ENCODE data around the gene SNRNP35. TPM values are rescaled to one million over a fixed set of nuclear protein-coding genes. Genes with fewer than 3 reads are reported as not detected.

Gene SNRNP35
- total and polyA plus RNA-seq, 2 experiments from 2014 or later = 13.6 to 25.7 TPM

DNA sequence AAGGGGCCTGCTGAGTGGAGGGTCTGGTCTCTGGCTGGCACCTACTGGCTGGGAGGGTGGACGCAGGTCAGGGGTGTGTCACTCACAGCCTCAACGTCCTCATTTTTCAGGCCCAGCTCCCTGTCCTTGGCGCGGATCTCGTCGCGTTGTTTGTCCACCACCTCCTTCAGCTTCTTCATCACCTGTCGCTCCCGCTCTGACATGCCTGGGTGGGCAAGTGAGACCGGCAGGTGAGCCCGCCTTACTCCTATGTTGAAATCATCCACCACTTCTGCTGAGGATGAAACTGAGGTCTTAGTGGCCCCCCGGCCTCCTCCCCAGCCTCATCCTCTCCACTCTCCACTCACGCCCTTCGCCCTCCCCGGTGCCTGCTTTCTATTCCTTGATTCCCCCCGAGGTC is 41.4 kb downstream of the SNRNP35 start:
- Histone ChIP-seq H3K4me1 (ENCODE audit: insufficient read depth) (no peaks in the 10 kb centered on the region), H3K4me3 (no peak overlapping the region), H3K27ac (no peak overlapping the region), H2AFZ (no peak overlapping the region), H3K36me3 (replicated peaks; ENCODE audit: insufficient read depth, low read depth) (no peaks in the 10 kb centered on the region), H3K4me2 (no peak overlapping the region), H3K79me2 (no peaks in the 10 kb centered on the region), H4K20me1 (ENCODE audit: insufficient read depth, poor library complexity, severe bottlenecking) (no peaks in the 10 kb centered on the region), H3K9me3 (ENCODE audit: low read depth) (no peaks in the 10 kb centered on the region), H3K27me3 (no peaks in the 10 kb centered on the region), H3K9me2 (replicated peaks; ENCODE audit: insufficient read depth) (no peaks in the 10 kb centered on the region)
- WGBS (ENCODE audit: low lambda C conversion rate, missing lambda C conversion rate) = 95% methylated on average over 16 of the region's 16 CpGs
- no peak for TF ChIP-seq EZH2 (IDR thresholded peaks at IDR 0.05; ENCODE audit: borderline replicate concordance)
- TF ChIP-seq, protein P1, sequence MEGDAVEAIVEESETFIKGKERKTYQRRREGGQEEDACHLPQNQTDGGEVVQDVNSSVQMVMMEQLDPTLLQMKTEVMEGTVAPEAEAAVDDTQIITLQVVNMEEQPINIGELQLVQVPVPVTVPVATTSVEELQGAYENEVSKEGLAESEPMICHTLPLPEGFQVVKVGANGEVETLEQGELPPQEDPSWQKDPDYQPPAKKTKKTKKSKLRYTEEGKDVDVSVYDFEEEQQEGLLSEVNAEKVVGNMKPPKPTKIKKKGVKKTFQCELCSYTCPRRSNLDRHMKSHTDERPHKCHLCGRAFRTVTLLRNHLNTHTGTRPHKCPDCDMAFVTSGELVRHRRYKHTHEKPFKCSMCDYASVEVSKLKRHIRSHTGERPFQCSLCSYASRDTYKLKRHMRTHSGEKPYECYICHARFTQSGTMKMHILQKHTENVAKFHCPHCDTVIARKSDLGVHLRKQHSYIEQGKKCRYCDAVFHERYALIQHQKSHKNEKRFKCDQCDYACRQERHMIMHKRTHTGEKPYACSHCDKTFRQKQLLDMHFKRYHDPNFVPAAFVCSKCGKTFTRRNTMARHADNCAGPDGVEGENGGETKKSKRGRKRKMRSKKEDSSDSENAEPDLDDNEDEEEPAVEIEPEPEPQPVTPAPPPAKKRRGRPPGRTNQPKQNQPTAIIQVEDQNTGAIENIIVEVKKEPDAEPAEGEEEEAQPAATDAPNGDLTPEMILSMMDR (IDR thresholded peaks at IDR 0.05; ENCODE audit: poor library complexity) = no peak
- DNase-seq (ENCODE audit: low spot score) = no peak

DNA sequence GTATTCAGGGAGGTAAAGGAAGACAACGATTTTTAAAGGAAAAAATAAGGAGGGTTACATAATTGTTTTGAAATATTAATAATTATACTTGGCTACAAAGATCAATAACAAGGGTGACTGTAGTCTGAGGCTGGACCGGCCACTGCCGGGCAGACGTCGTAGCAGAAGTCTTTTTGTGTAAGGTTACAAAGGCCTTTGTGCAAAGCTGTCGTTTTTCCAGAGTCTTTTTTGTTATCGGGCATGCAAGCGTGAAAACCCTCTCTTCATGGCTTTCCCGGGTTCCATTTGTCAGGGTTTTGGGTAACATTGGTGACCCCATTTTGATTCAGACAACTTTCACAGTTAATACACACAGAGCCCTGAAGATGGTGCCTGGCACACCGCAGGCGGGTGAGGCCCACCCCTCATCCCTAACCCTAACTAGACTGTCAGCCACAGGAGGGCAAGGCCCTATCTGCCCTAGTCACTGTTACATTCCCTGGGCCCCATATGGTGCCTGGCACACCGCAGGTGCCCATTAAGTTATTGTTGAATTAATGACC is 44.3 kb downstream of the SNRNP35 start:
- Histone ChIP-seq H3K9me3 (ENCODE audit: low read depth) (no peaks in the 10 kb centered on the region), H3K27me3 (no peaks in the 10 kb centered on the region), H3K4me1 (ENCODE audit: insufficient read depth) (no peaks in the 10 kb centered on the region), H3K4me2 (no peak overlapping the region), H2AFZ (no peak overlapping the region), H4K20me1 (ENCODE audit: insufficient read depth, poor library complexity, severe bottlenecking) (no peaks in the 10 kb centered on the region), H3K4me3 (no peak overlapping the region), H3K36me3 (replicated peaks; ENCODE audit: insufficient read depth, low read depth) (no peaks in the 10 kb centered on the region), H3K27ac (no peak overlapping the region), H3K79me2 (no peaks in the 10 kb centered on the region), H3K9me2 (replicated peaks; ENCODE audit: insufficient read depth) (no peaks in the 10 kb centered on the region)
- WGBS (ENCODE audit: low lambda C conversion rate, missing lambda C conversion rate) = 96% methylated on average over 12 of the region's 12 CpGs
- no peak for DNase-seq (ENCODE audit: low spot score)
- no peak for TF ChIP-seq EZH2 (IDR thresholded peaks at IDR 0.05; ENCODE audit: borderline replicate concordance)
- TF ChIP-seq, protein P1 (IDR thresholded peaks at IDR 0.05; ENCODE audit: poor library complexity) = no peak
- TF ChIP-seq EZH2phosphoT487 (IDR thresholded peaks at IDR 0.05; ENCODE audit: low read depth, severe bottlenecking, unreplicated experiment) = no peak

DNA sequence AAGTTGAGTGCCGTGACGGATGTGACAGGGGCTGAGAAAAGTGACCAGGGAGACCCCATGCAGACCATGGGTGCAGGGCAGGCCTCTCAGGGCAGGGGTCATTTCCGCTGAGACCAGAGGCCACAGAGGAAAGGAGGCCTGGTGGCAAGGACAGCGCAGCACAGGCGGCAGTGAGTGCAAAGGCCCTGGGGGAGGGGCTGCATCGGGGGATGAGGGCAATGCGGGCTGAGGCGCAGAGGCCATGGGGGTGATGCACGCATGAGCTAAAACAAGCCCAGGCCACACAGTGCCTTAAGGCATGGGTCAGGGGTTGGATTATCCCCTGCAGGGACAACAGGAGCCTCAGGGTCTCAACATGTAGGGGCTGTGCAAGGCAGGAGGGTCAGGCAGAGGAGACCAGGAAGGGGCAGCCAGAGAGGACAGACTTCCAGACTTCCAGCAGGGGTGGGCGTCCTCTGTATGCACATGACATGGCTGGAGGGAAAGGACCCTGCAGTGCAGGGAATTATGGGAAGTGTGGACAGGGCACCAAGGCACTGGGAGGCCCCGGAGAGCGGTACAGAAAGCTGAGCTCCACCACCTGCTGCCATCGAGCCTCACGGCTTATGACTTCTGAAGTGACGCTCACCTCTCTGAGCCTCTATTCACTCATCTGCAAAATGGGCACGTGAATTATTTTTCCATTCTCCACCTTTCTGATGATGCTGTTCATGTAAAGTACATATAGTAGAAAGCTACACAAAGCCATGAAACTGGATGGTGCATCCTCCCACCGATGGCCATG is 48.3 kb downstream of the SNRNP35 start:
- 95% methylated on average over 15 of the region's 17 CpGs for WGBS (ENCODE audit: low lambda C conversion rate, missing lambda C conversion rate)
- no peaks in the 10 kb centered on the region for H3K9me2 ChIP-seq (replicated peaks; ENCODE audit: insufficient read depth)
- no peak overlapping the region for H3K27ac ChIP-seq
- no peak overlapping the region for H3K4me3 ChIP-seq
- no peaks in the 10 kb centered on the region for H3K79me2 ChIP-seq
- H2AFZ ChIP-seq = no peak overlapping the region
- H3K27me3 ChIP-seq = no peaks in the 10 kb centered on the region
- no peaks in the 10 kb centered on the region for H3K9me3 ChIP-seq (ENCODE audit: low read depth)
- no peak for DNase-seq (ENCODE audit: low spot score)
- no peak overlapping the region for H3K4me2 ChIP-seq
- no peak for TF ChIP-seq EZH2 (IDR thresholded peaks at IDR 0.05; ENCODE audit: borderline replicate concordance)
- TF ChIP-seq, protein P1 (IDR thresholded peaks at IDR 0.05; ENCODE audit: poor library complexity) = no peak
- TF ChIP-seq EZH2phosphoT487 (IDR thresholded peaks at IDR 0.05; ENCODE audit: low read depth, severe bottlenecking, unreplicated experiment) = no peak
- H3K36me3 ChIP-seq (replicated peaks; ENCODE audit: insufficient read depth, low read depth) = no peaks in the 10 kb centered on the region
- H4K20me1 ChIP-seq (ENCODE audit: insufficient read depth, poor library complexity, severe bottlenecking) = no peaks in the 10 kb centered on the region
- H3K4me1 ChIP-seq (ENCODE audit: insufficient read depth) = no peaks in the 10 kb centered on the region
